ENCODE data around the gene PREX1.

DNA sequence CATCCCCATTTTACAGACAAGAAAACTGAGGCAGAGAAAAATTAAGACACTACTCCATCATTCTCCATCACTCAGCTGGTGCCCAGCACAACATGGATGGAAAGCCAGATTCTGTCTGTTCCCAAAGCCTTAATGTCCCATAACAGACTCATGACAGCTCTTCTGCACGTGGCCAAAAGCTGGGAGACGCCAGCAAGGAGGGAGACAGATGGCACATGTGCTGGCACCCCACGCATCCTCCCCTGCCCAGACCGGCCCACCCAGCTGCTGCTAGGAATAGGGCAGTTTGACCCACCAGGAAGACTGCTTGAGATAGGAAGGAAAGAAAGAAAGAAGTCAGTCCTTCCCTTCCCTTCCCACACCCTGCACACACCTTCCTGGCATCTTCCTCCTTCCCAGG is 96.3 kb downstream of the PREX1 start:
- TF ChIP-seq CTCF (conservative IDR thresholded peaks at IDR 0.05 in 1 of 2, IDR thresholded peaks at IDR 0.05 in 1 of 2; ENCODE audit: low read depth in 1 of 2, low read length in 2 of 2), result no peak
- TF ChIP-seq EZH2 (IDR thresholded peaks at IDR 0.05; ENCODE audit: low read length, missing control alignments), result no peak

Data from fibroblast of lung (primary cell).